ENCODE measurements around the gene XKR8. TPM values are rescaled to one million over a fixed set of nuclear protein-coding genes. Genes with fewer than 3 reads are reported as not detected.

XKR8 gene
- polyA plus RNA-seq, 2 donors = 2.8 to 4.2 TPM

DNA sequence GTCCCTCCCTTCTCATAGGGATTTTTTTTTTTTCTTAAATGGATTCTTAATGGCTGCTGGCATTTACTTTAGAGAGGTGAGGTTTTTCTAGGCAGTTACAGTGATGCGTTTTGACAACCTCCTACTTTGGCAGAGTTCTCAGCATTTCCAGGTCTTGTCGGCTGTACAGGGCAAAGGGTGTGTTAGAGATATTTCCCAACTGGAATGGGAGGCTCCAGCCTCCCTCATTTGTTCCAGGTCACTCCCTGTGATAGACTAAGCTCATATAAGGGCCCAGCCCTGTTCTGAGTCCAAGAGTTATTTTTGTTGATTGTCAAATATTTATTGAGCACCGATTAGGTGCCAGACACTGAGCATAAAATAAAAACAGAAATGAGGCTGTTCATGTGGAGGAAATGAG is 7.6 kb upstream of the XKR8 start:
- H3K9me3 ChIP-seq (ENCODE audit: control insufficient read depth in 2 of 2, insufficient read depth in 1 of 2, low read depth in 1 of 2, low read length in 1 of 2) = no peaks in the 10 kb centered on the region
- H3K27me3 ChIP-seq (ENCODE audit: control insufficient read depth in 1 of 2, insufficient read depth in 2 of 2, low read length in 2 of 2) = no peaks in the 10 kb centered on the region
- WGBS, 2 donors = 54 to 58% methylated on average over 3 of the region's 3 CpGs
- no peak overlapping the region for H3K4me3 ChIP-seq (ENCODE audit: low read depth in 1 of 2, low read length in 2 of 2)
- no peak overlapping the region for H3K27ac ChIP-seq (ENCODE audit: low read depth in 2 of 2, low read length in 1 of 2)
- H3K36me3 ChIP-seq (ENCODE audit: control insufficient read depth in 2 of 2, insufficient read depth in 2 of 2, low read length in 1 of 2) = no peaks in the 10 kb centered on the region
- H3K4me1 ChIP-seq (ENCODE audit: control insufficient read depth in 2 of 2, insufficient read depth in 2 of 2, low read length in 1 of 2) = no peaks in the 10 kb centered on the region

DNA sequence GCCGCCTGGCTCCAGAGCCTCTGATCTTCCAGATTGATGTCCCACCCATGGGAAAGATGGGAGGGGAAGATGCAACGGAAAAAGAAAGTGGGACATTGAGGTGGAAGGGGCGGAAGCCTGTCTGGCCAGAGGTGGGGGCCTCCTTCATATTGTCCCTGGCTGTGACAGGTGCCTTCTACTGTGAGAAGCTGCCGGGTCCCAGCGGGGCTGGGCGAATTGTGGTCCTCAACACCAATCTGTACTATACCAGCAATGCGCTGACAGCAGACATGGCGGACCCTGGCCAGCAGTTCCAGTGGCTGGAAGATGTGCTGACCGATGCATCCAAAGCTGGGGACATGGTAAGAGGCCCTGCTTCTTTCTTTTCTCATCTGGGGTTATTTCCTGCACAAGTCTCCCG is 5.6 kb upstream of the XKR8 start:
- WGBS, 2 donors = 91 to 94% methylated on average over 10 of the region's 10 CpGs
- H3K36me3 ChIP-seq (ENCODE audit: control insufficient read depth in 2 of 2, insufficient read depth in 2 of 2, low read length in 1 of 2) = no peaks in the 10 kb centered on the region
- H3K4me3 ChIP-seq (ENCODE audit: low read depth in 1 of 2, low read length in 2 of 2) = no peak overlapping the region
- no peaks in the 10 kb centered on the region for H3K4me1 ChIP-seq (ENCODE audit: control insufficient read depth in 2 of 2, insufficient read depth in 2 of 2, low read length in 1 of 2)
- H3K9me3 ChIP-seq (ENCODE audit: control insufficient read depth in 2 of 2, insufficient read depth in 1 of 2, low read depth in 1 of 2, low read length in 1 of 2) = no peaks in the 10 kb centered on the region
- H3K27me3 ChIP-seq (ENCODE audit: control insufficient read depth in 1 of 2, insufficient read depth in 2 of 2, low read length in 2 of 2) = no peaks in the 10 kb centered on the region
- no peak overlapping the region for H3K27ac ChIP-seq (ENCODE audit: low read depth in 2 of 2, low read length in 1 of 2)

DNA sequence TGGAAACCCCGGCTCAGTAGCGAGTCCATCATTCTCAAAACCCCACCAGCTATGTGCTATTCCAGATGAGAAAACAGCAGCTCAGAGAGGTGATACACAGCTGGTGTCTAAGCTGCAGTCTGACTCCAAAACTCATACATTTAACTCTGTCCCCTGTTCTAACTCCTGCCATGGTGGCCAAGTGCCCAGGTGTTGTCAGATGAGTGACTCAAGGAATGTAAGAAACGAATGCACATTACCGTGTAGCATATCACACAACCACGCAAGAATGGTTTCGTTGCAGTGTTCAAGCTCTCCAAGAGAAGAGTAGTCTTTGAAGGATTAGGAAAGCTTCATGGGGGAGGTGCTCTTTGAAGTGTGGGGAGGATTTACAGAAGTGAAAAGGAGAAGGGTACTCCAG is 4.7 kb upstream of the XKR8 start:
- Histone ChIP-seq H3K27me3 (ENCODE audit: control insufficient read depth in 1 of 2, insufficient read depth in 2 of 2, low read length in 2 of 2) (no peaks in the 10 kb centered on the region), H3K27ac (ENCODE audit: low read depth in 2 of 2, low read length in 1 of 2) (no peak overlapping the region), H3K4me3 (ENCODE audit: low read depth in 1 of 2, low read length in 2 of 2) (no peak overlapping the region), H3K36me3 (ENCODE audit: control insufficient read depth in 2 of 2, insufficient read depth in 2 of 2, low read length in 1 of 2) (no peaks in the 10 kb centered on the region), H3K4me1 (ENCODE audit: control insufficient read depth in 2 of 2, insufficient read depth in 2 of 2, low read length in 1 of 2) (peaks cover 0 to under 1% of the 10 kb centered on the region in 2 donors), H3K9me3 (ENCODE audit: control insufficient read depth in 2 of 2, insufficient read depth in 1 of 2, low read depth in 1 of 2, low read length in 1 of 2) (no peaks in the 10 kb centered on the region)
- 81 to 88% methylated on average over 6 of the region's 6 CpGs for WGBS, 2 donors

DNA sequence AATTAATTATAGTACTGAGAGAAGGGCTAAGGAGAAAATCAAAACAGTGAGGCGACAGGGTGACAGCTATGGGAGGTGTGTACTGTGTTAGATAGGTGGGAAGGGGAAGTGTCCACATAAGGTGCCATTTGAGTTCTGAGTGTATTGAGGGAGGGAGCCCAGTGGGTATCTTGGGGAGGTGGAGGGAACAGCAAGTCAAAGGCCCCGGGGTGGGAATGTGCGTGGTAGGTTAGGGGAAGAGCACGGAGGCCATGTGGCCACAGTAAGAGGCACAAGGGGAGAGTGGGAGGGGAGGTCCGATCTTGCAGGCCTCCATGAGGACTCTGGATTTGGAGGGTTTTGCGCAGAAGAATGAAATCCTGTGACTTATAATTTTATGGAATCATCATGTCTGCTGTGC is 3.0 kb upstream of the XKR8 start:
- 78 to 84% methylated on average over 6 of the region's 6 CpGs for WGBS, 2 donors
- Histone ChIP-seq H3K4me3 (ENCODE audit: low read depth in 1 of 2, low read length in 2 of 2) (no peak overlapping the region), H3K9me3 (ENCODE audit: control insufficient read depth in 2 of 2, insufficient read depth in 1 of 2, low read depth in 1 of 2, low read length in 1 of 2) (no peaks in the 10 kb centered on the region), H3K27me3 (ENCODE audit: control insufficient read depth in 1 of 2, insufficient read depth in 2 of 2, low read length in 2 of 2) (no peaks in the 10 kb centered on the region), H3K4me1 (ENCODE audit: control insufficient read depth in 2 of 2, insufficient read depth in 2 of 2, low read length in 1 of 2) (peaks cover 5 to 16% of the 10 kb centered on the region in 2 donors), H3K27ac (ENCODE audit: low read depth in 2 of 2, low read length in 1 of 2) (no peak overlapping the region), H3K36me3 (ENCODE audit: control insufficient read depth in 2 of 2, insufficient read depth in 2 of 2, low read length in 1 of 2) (no peaks in the 10 kb centered on the region)

DNA sequence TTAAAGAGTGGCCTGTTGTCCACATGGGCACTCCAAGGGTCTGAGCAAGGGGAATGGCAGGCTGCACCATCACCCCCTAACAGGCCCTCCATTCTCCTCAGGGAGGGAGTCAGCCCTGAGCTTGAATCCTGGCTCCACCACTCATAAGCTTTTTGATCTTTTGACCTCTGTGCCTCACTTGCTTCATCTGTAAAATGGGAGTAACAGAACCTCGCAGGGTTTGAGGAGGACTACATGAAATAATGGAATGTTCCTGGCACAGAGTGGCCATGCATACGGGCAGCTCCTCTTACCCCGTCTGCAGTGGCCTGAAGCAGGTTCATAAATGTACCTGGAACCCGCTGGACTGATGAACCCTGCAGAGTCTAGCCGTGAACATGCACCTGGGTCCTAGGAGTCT is 2.1 kb upstream of the XKR8 start:
- H3K4me3 ChIP-seq (ENCODE audit: low read depth in 1 of 2, low read length in 2 of 2) = no peak overlapping the region
- H3K36me3 ChIP-seq (ENCODE audit: control insufficient read depth in 2 of 2, insufficient read depth in 2 of 2, low read length in 1 of 2) = no peaks in the 10 kb centered on the region
- no peaks in the 10 kb centered on the region for H3K9me3 ChIP-seq (ENCODE audit: control insufficient read depth in 2 of 2, insufficient read depth in 1 of 2, low read depth in 1 of 2, low read length in 1 of 2)
- no peak overlapping the region for H3K27ac ChIP-seq (ENCODE audit: low read depth in 2 of 2, low read length in 1 of 2)
- peaks cover 5 to 16% of the 10 kb centered on the region in 2 donors for H3K4me1 ChIP-seq (ENCODE audit: control insufficient read depth in 2 of 2, insufficient read depth in 2 of 2, low read length in 1 of 2)
- 94% methylated on average over 5 of the region's 5 CpGs for WGBS, 2 donors
- no peaks in the 10 kb centered on the region for H3K27me3 ChIP-seq (ENCODE audit: control insufficient read depth in 1 of 2, insufficient read depth in 2 of 2, low read length in 2 of 2)

DNA sequence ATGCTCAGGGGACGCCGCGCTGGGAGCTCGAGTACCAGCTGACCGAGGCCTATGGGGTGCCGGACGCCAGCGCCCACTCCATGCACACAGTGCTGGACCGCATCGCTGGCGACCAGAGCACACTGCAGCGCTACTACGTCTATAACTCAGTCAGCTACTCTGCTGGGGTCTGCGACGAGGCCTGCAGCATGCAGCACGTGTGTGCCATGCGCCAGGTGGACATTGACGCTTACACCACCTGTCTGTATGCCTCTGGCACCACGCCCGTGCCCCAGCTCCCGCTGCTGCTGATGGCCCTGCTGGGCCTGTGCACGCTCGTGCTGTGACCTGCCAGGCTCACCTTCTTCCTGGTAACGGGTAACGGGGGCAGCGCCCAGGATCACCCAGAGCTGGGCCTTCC is 1.3 kb upstream of the XKR8 start:
- no peaks in the 10 kb centered on the region for H3K9me3 ChIP-seq (ENCODE audit: control insufficient read depth in 2 of 2, insufficient read depth in 1 of 2, low read depth in 1 of 2, low read length in 1 of 2)
- WGBS, 2 donors = 94 to 95% methylated on average over 26 of the region's 26 CpGs
- no peak overlapping the region for H3K27ac ChIP-seq (ENCODE audit: low read depth in 2 of 2, low read length in 1 of 2)
- H3K36me3 ChIP-seq (ENCODE audit: control insufficient read depth in 2 of 2, insufficient read depth in 2 of 2, low read length in 1 of 2) = peaks cover 0 to 4% of the 10 kb centered on the region in 2 donors
- peaks cover 5 to 16% of the 10 kb centered on the region in 2 donors for H3K4me1 ChIP-seq (ENCODE audit: control insufficient read depth in 2 of 2, insufficient read depth in 2 of 2, low read length in 1 of 2)
- no peak overlapping the region for H3K4me3 ChIP-seq (ENCODE audit: low read depth in 1 of 2, low read length in 2 of 2)
- no peaks in the 10 kb centered on the region for H3K27me3 ChIP-seq (ENCODE audit: control insufficient read depth in 1 of 2, insufficient read depth in 2 of 2, low read length in 2 of 2)

DNA sequence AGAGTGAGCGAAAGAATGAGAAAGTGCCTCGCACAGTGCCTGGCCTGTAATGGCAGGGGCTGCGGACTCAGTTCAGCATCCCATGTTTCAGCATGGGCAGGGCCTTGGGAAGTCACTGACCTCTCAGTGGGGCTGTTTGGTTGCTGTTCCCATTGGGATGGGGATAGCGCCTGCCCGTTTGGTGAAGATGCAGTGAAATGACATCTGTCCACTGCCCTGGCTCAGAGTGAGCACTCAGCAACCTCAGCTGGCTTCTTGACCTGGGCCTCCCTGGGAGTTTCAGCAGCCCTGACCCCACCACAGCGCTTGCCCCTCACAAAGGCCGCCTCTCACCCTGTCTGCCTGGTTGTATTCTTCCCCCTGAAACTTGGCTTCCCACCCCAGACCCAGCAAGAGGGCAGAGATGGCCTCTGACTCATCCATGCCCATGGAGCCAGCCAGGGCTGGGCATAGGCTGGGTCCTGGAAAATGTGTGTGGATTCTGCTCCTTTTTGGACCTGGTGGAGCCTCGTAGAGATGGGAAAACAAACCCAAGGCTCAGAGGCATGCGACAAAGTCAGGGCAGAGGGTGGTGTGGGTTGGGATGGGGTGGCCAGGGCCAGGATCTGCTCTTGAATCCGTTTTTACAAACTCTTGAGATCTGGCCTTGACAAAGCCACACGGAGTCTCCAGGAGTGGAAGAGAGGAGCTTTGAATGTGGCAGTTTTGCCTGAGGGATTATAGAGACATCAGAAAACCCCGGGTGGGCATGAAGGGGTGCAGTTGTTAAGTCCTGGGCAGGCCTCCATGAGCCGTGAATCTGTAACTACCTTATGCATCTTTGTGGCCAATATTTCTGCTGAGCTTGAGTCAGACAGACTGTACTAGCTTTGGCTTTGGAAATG is 1.2 kb downstream of the XKR8 start:
- WGBS, 2 donors = 53 to 57% methylated on average over 13 of the region's 13 CpGs
- Histone ChIP-seq H3K27ac (ENCODE audit: low read depth in 2 of 2, low read length in 1 of 2) (peak overlapping the region in 1 of 2 donors; percentile 98), H3K4me3 (ENCODE audit: low read depth in 1 of 2, low read length in 2 of 2) (peak overlapping the region; percentile 68 to 82), H3K4me1 (ENCODE audit: control insufficient read depth in 2 of 2, insufficient read depth in 2 of 2, low read length in 1 of 2) (peaks cover 5 to 16% of the 10 kb centered on the region in 2 donors), H3K9me3 (ENCODE audit: control insufficient read depth in 2 of 2, insufficient read depth in 1 of 2, low read depth in 1 of 2, low read length in 1 of 2) (no peaks in the 10 kb centered on the region), H3K36me3 (ENCODE audit: control insufficient read depth in 2 of 2, insufficient read depth in 2 of 2, low read length in 1 of 2) (peaks cover 3 to 7% of the 10 kb centered on the region in 2 donors), H3K27me3 (ENCODE audit: control insufficient read depth in 1 of 2, insufficient read depth in 2 of 2, low read length in 2 of 2) (no peaks in the 10 kb centered on the region)

DNA sequence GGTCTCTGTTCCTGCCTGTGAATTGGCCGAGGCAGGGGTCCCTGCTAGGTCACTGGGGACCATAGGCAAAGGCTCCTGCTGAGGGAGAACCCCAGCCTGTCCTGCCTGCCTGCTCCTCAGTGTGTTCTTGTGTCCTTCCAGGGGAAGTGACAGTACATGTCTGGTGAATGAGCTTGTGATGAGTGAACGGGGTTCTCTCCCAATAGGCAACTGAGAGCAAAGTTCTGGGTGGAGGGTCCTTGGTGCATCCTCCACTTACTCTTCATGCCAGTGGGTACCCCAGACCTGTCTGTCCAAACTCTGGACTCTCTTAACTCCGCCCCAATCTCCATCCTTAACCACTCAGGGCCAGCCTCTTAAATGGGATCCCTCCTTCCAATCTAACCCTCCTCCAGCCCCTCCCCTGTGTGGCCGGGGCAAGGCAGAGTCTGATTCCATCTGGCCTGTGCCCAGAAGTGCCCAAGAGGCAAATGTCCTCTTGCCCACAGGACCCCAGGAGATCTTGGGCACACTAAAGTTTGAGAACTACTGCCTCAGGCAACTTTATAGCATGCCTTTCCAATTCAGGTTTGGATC is 2.0 kb downstream of the XKR8 start:
- Histone ChIP-seq H3K27ac (ENCODE audit: low read depth in 2 of 2, low read length in 1 of 2) (peak overlapping the region in 1 of 2 donors; percentile 98), H3K4me1 (ENCODE audit: control insufficient read depth in 2 of 2, insufficient read depth in 2 of 2, low read length in 1 of 2) (peaks cover 5 to 20% of the 10 kb centered on the region in 2 donors), H3K27me3 (ENCODE audit: control insufficient read depth in 1 of 2, insufficient read depth in 2 of 2, low read length in 2 of 2) (no peaks in the 10 kb centered on the region), H3K4me3 (ENCODE audit: low read depth in 1 of 2, low read length in 2 of 2) (no peak overlapping the region), H3K36me3 (ENCODE audit: control insufficient read depth in 2 of 2, insufficient read depth in 2 of 2, low read length in 1 of 2) (peaks cover 3 to 12% of the 10 kb centered on the region in 2 donors), H3K9me3 (ENCODE audit: control insufficient read depth in 2 of 2, insufficient read depth in 1 of 2, low read depth in 1 of 2, low read length in 1 of 2) (no peaks in the 10 kb centered on the region)
- 52 to 61% methylated on average over 4 of the region's 4 CpGs for WGBS, 2 donors

DNA sequence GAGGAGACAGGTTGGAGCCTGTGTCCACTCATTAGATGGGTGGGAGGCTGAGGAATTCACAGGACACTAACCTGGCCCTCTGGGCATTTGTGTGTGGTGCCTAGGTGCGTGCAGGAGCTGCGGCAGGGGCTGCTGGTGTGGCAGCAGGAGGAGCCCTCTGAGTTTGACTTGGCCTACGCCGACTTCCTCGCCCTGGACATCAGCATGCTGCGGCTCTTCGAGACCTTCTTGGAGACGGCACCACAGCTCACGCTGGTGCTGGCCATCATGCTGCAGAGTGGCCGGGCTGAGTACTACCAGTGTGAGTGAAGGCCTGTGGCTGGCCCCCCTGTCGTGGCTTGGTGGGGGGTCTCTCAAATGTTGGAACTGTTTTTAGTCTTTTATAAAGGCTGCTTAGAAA is 3.6 kb downstream of the XKR8 start:
- Histone ChIP-seq H3K36me3 (ENCODE audit: control insufficient read depth in 2 of 2, insufficient read depth in 2 of 2, low read length in 1 of 2) (peaks cover 6 to 17% of the 10 kb centered on the region in 2 donors), H3K9me3 (ENCODE audit: control insufficient read depth in 2 of 2, insufficient read depth in 1 of 2, low read depth in 1 of 2, low read length in 1 of 2) (no peaks in the 10 kb centered on the region), H3K4me1 (ENCODE audit: control insufficient read depth in 2 of 2, insufficient read depth in 2 of 2, low read length in 1 of 2) (peaks cover 5 to 20% of the 10 kb centered on the region in 2 donors), H3K27ac (ENCODE audit: low read depth in 2 of 2, low read length in 1 of 2) (peak overlapping the region in 1 of 2 donors; percentile 39), H3K4me3 (ENCODE audit: low read depth in 1 of 2, low read length in 2 of 2) (no peak overlapping the region), H3K27me3 (ENCODE audit: control insufficient read depth in 1 of 2, insufficient read depth in 2 of 2, low read length in 2 of 2) (no peaks in the 10 kb centered on the region)
- 93 to 95% methylated on average over 11 of the region's 11 CpGs for WGBS, 2 donors

Data from esophagus (tissue), 2 donors.